ENCODE measurements around the gene KIF16B.

GRCh38 chr20:16562259-16562658 is 11.0 kb downstream of the KIF16B start:
- TF ChIP-seq CTCF (IDR thresholded peaks at IDR 0.05) (no peak), ARID4B (CRISPR knock-in tag; IDR thresholded peaks at IDR 0.05; ENCODE audit: borderline replicate concordance) (no peak), PRRX2 (CRISPR knock-in tag; IDR thresholded peaks at IDR 0.05) (no peak), FOXP1 (CRISPR knock-in tag; IDR thresholded peaks at IDR 0.05; ENCODE audit: borderline replicate concordance) (no peak), ETV6 (CRISPR knock-in tag; IDR thresholded peaks at IDR 0.05) (no peak), ZNF512 (CRISPR knock-in tag; IDR thresholded peaks at IDR 0.05; ENCODE audit: borderline replicate concordance) (no peak), MAX (CRISPR knock-in tag; IDR thresholded peaks at IDR 0.05) (no peak)
- TF ChIP-seq, protein P1, sequence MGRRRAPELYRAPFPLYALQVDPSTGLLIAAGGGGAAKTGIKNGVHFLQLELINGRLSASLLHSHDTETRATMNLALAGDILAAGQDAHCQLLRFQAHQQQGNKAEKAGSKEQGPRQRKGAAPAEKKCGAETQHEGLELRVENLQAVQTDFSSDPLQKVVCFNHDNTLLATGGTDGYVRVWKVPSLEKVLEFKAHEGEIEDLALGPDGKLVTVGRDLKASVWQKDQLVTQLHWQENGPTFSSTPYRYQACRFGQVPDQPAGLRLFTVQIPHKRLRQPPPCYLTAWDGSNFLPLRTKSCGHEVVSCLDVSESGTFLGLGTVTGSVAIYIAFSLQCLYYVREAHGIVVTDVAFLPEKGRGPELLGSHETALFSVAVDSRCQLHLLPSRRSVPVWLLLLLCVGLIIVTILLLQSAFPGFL (CRISPR knock-in tag; IDR thresholded peaks at IDR 0.05; ENCODE audit: borderline replicate concordance), result no peak
- TF ChIP-seq, protein P2, sequence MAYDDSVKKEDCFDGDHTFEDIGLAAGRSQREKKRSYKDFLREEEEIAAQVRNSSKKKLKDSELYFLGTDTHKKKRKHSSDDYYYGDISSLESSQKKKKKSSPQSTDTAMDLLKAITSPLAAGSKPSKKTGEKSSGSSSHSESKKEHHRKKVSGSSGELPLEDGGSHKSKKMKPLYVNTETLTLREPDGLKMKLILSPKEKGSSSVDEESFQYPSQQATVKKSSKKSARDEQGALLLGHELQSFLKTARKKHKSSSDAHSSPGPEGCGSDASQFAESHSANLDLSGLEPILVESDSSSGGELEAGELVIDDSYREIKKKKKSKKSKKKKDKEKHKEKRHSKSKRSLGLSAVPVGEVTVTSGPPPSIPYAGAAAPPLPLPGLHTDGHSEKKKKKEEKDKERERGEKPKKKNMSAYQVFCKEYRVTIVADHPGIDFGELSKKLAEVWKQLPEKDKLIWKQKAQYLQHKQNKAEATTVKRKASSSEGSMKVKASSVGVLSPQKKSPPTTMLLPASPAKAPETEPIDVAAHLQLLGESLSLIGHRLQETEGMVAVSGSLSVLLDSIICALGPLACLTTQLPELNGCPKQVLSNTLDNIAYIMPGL (CRISPR knock-in tag; IDR thresholded peaks at IDR 0.05), result no peak
- TF ChIP-seq, protein P3, sequence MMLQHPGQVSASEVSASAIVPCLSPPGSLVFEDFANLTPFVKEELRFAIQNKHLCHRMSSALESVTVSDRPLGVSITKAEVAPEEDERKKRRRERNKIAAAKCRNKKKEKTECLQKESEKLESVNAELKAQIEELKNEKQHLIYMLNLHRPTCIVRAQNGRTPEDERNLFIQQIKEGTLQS (CRISPR knock-in tag; conservative IDR thresholded peaks at IDR 0.05), result no peak

Data from WTC11 (cell line).